Measurements from ENCODE around the gene HDAC3.
"Not testable (repeated sequence)": the region's sequence is repeated elsewhere in the genome, so short reads cannot be mapped to it uniquely, and the experiment has no call there.

The HDAC3 gene

GRCh38 chr5:141633871-141634561, 2.6 kb downstream of the HDAC3 start:
- no peak for DNase-seq

- DNase-seq = no peak
Measured at GRCh38 chr5:141632650-141633049, 4.0 kb downstream of the HDAC3 start.

- DNase-seq = no peak
Measured at GRCh38 chr5:141630570-141631140, 6.0 kb downstream of the HDAC3 start.

- DNase-seq = no peak
Measured at GRCh38 chr5:141628175-141628788, 8.4 kb downstream of the HDAC3 start.

GRCh38 chr5:141623611-141624010, 13.0 kb downstream of the HDAC3 start:
- DNase-seq = no peak

GRCh38 chr5:141623186-141623585, 13.5 kb downstream of the HDAC3 start:
- no peak for DNase-seq

- DNase-seq = peak; percentile 97
Measured at GRCh38 chr5:141618804-141619554, 17.7 kb downstream of the HDAC3 start, which contains the start of gene DIAPH1. Gene DIAPH1 (minus strand): TSS chr5:141619000. CDS start chr5:141618914, 86 bp downstream.

GRCh38 chr5:141618030-141618803, 18.4 kb downstream of the HDAC3 start:
- no peak for DNase-seq

GRCh38 chr5:141617682-141618029, 19.0 kb downstream of the HDAC3 start:
- no peak for DNase-seq

- DNase-seq = no peak
Measured at GRCh38 chr5:141617128-141617527, 19.5 kb downstream of the HDAC3 start.

GRCh38 chr5:141615991-141616720, 20.5 kb downstream of the HDAC3 start:
- DNase-seq = no peak

- no peak for DNase-seq
Measured at GRCh38 chr5:141613344-141613743, 23.3 kb downstream of the HDAC3 start.

GRCh38 chr5:141611289-141611688, 25.4 kb downstream of the HDAC3 start:
- no peak for DNase-seq

GRCh38 chr5:141609921-141610320, 26.7 kb downstream of the HDAC3 start:
- DNase-seq = not testable (repeated sequence)

GRCh38 chr5:141609044-141609443, 27.6 kb downstream of the HDAC3 start:
- DNase-seq = no peak

- no peak for DNase-seq
Measured at GRCh38 chr5:141608557-141608956, 28.1 kb downstream of the HDAC3 start.

- no peak for DNase-seq
Measured at GRCh38 chr5:141608046-141608445, 28.6 kb downstream of the HDAC3 start.

GRCh38 chr5:141605523-141606277, 30.9 kb downstream of the HDAC3 start:
- DNase-seq = no peak

GRCh38 chr5:141603923-141604717, 32.5 kb downstream of the HDAC3 start:
- DNase-seq = no peak

- no peak for DNase-seq
Measured at GRCh38 chr5:141602606-141603005, 34.0 kb downstream of the HDAC3 start.

All from right forelimb (tissue), 1 donor.